ENCODE measurements around the gene PTGER3.

The PTGER3 gene

GRCh38 chr1:71072273-71072672 lies 24.7 kb upstream of the PTGER3 start:
- CTCF ChIA-PET: interaction anchor here (1.8 kb wide), 1 partner anchor 9 kb away, joined by 7 read pairs; the partner anchor contains the start of gene ZRANB2
- Mint-ChIP-seq H3K4me3 (no peak overlapping the region), H3K27me3 (no peaks in the 10 kb centered on the region), H3K27ac (peak overlapping the region; percentile 5), H3K36me3 (peaks cover 65% of the 10 kb centered on the region), H3K9me3 (no peaks in the 10 kb centered on the region), H3K4me1 (peaks cover 39% of the 10 kb centered on the region)
- no peak for DNase-seq

- peaks cover 66% of the 10 kb centered on the region for H3K36me3 Mint-ChIP-seq
- no peak for DNase-seq
- CTCF ChIA-PET: interaction anchor here (1.8 kb wide), 1 partner anchor 9 kb away, joined by 7 read pairs; the partner anchor contains the start of gene ZRANB2
Measured at GRCh38 chr1:71071720-71072119, 24.1 kb upstream of the PTGER3 start.

GRCh38 chr1:71068325-71069240 lies 21.0 kb upstream of the PTGER3 start:
- no peak overlapping the region for H3K4me3 Mint-ChIP-seq
- H3K36me3 Mint-ChIP-seq: peaks cover 59% of the 10 kb centered on the region
- DNase-seq: no peak
- no peaks in the 10 kb centered on the region for H3K9me3 Mint-ChIP-seq
- CTCF ChIA-PET: no interaction called here
- H3K27ac Mint-ChIP-seq: peak overlapping the region; percentile 69
- H3K4me1 Mint-ChIP-seq: peaks cover 21% of the 10 kb centered on the region
- no peaks in the 10 kb centered on the region for H3K27me3 Mint-ChIP-seq

More at GRCh38 chr1:71071720-71072119, 24.1 kb upstream of the PTGER3 start:
- Mint-ChIP-seq H3K4me1 (peaks cover 39% of the 10 kb centered on the region), H3K27ac (no peak overlapping the region), H3K27me3 (no peaks in the 10 kb centered on the region), H3K4me3 (no peak overlapping the region), H3K9me3 (no peaks in the 10 kb centered on the region)

- Mint-ChIP-seq H3K9me3 (no peaks in the 10 kb centered on the region), H3K4me3 (no peak overlapping the region), H3K27me3 (peaks cover 12% of the 10 kb centered on the region), H3K36me3 (peaks cover 16% of the 10 kb centered on the region), H3K27ac (no peak overlapping the region), H3K4me1 (no peaks in the 10 kb centered on the region)
- DNase-seq: no peak
- CTCF ChIA-PET: no interaction called here
Measured at GRCh38 chr1:71054791-71055190, 7.2 kb upstream of the PTGER3 start.

GRCh38 chr1:71054281-71054731 lies 6.7 kb upstream of the PTGER3 start:
- CTCF ChIA-PET: no interaction called here
- no peaks in the 10 kb centered on the region for H3K9me3 Mint-ChIP-seq
- DNase-seq: no peak
- no peak overlapping the region for H3K4me3 Mint-ChIP-seq
- peaks cover 13% of the 10 kb centered on the region for H3K27me3 Mint-ChIP-seq
- H3K36me3 Mint-ChIP-seq: peaks cover 13% of the 10 kb centered on the region
- no peaks in the 10 kb centered on the region for H3K4me1 Mint-ChIP-seq
- no peak overlapping the region for H3K27ac Mint-ChIP-seq

- Mint-ChIP-seq H3K27ac (no peak overlapping the region), H3K4me3 (no peak overlapping the region), H3K27me3 (peaks cover 13% of the 10 kb centered on the region), H3K4me1 (no peaks in the 10 kb centered on the region), H3K9me3 (no peaks in the 10 kb centered on the region), H3K36me3 (peaks cover 8% of the 10 kb centered on the region)
- DNase-seq: no peak
- CTCF ChIA-PET: no interaction called here
Measured at GRCh38 chr1:71053758-71054157, 6.1 kb upstream of the PTGER3 start.

- no peak overlapping the region for H3K27ac Mint-ChIP-seq
- H3K4me1 Mint-ChIP-seq: peaks cover 2% of the 10 kb centered on the region
- H3K4me3 Mint-ChIP-seq: no peak overlapping the region
- no peaks in the 10 kb centered on the region for H3K9me3 Mint-ChIP-seq
- H3K36me3 Mint-ChIP-seq: peaks cover 8% of the 10 kb centered on the region
- CTCF ChIA-PET: no interaction called here
- DNase-seq: no peak
- peaks cover 18% of the 10 kb centered on the region for H3K27me3 Mint-ChIP-seq
Measured at GRCh38 chr1:71053146-71053545, 5.5 kb upstream of the PTGER3 start.

- no peak for DNase-seq
- CTCF ChIA-PET: interaction anchor here (0.5 to 3.3 kb wide), 6 partner anchors 15 to 526 kb away, joined by 3 to 28 read pairs (median 4); no protein-coding TSS in a partner anchor
Measured at GRCh38 chr1:71049951-71050598, 2.5 kb upstream of the PTGER3 start.

GRCh38 chr1:71046891-71047634 lies 553 bp downstream of the PTGER3 start:
- peak; percentile 36 for DNase-seq
- peak overlapping the region; percentile 68 for H3K4me3 Mint-ChIP-seq
- no peaks in the 10 kb centered on the region for H3K36me3 Mint-ChIP-seq
- H3K4me1 Mint-ChIP-seq: peaks cover 18% of the 10 kb centered on the region
- H3K27me3 Mint-ChIP-seq: peaks cover 52% of the 10 kb centered on the region
- H3K27ac Mint-ChIP-seq: no peak overlapping the region
- CTCF ChIA-PET: no interaction called here
- H3K9me3 Mint-ChIP-seq: no peaks in the 10 kb centered on the region

More at GRCh38 chr1:71049951-71050598, 2.5 kb upstream of the PTGER3 start:
- peaks cover 18% of the 10 kb centered on the region for H3K4me1 Mint-ChIP-seq
- no peaks in the 10 kb centered on the region for H3K36me3 Mint-ChIP-seq
- peaks cover 49% of the 10 kb centered on the region for H3K27me3 Mint-ChIP-seq
- no peaks in the 10 kb centered on the region for H3K9me3 Mint-ChIP-seq
- H3K4me3 Mint-ChIP-seq: no peak overlapping the region
- no peak overlapping the region for H3K27ac Mint-ChIP-seq

- CTCF ChIA-PET: no interaction called here
- no peak overlapping the region for H3K27ac Mint-ChIP-seq
- H3K27me3 Mint-ChIP-seq: peaks cover 47% of the 10 kb centered on the region
Measured at GRCh38 chr1:71045463-71046028, 2.1 kb downstream of the PTGER3 start.

GRCh38 chr1:71044833-71045232 lies 2.8 kb downstream of the PTGER3 start:
- Mint-ChIP-seq H3K4me1 (peaks cover 18% of the 10 kb centered on the region), H3K27me3 (peaks cover 49% of the 10 kb centered on the region), H3K4me3 (no peak overlapping the region), H3K27ac (no peak overlapping the region), H3K36me3 (no peaks in the 10 kb centered on the region), H3K9me3 (no peaks in the 10 kb centered on the region)
- CTCF ChIA-PET: no interaction called here
- DNase-seq: no peak

More at GRCh38 chr1:71045463-71046028, 2.1 kb downstream of the PTGER3 start:
- H3K4me3 Mint-ChIP-seq: no peak overlapping the region
- DNase-seq: no peak
- H3K36me3 Mint-ChIP-seq: no peaks in the 10 kb centered on the region
- H3K4me1 Mint-ChIP-seq: peaks cover 18% of the 10 kb centered on the region
- H3K9me3 Mint-ChIP-seq: no peaks in the 10 kb centered on the region

GRCh38 chr1:71043065-71043464 lies 4.6 kb downstream of the PTGER3 start:
- CTCF ChIA-PET: no interaction called here
- no peak overlapping the region for H3K4me3 Mint-ChIP-seq
- no peak overlapping the region for H3K27ac Mint-ChIP-seq
- no peak for DNase-seq
- H3K9me3 Mint-ChIP-seq: no peaks in the 10 kb centered on the region
- H3K36me3 Mint-ChIP-seq: no peaks in the 10 kb centered on the region
- H3K27me3 Mint-ChIP-seq: peaks cover 47% of the 10 kb centered on the region
- H3K4me1 Mint-ChIP-seq: peaks cover 15% of the 10 kb centered on the region

GRCh38 chr1:71041806-71042205 lies 5.8 kb downstream of the PTGER3 start:
- H3K27me3 Mint-ChIP-seq: peaks cover 34% of the 10 kb centered on the region
- DNase-seq: no peak
- H3K9me3 Mint-ChIP-seq: no peaks in the 10 kb centered on the region
- H3K4me1 Mint-ChIP-seq: peaks cover 6% of the 10 kb centered on the region
- H3K27ac Mint-ChIP-seq: no peak overlapping the region
- CTCF ChIA-PET: no interaction called here
- H3K4me3 Mint-ChIP-seq: no peak overlapping the region
- H3K36me3 Mint-ChIP-seq: no peaks in the 10 kb centered on the region
